ENCODE measurements around the gene SBF2. TPM values are rescaled to one million over a fixed set of nuclear protein-coding genes. Genes with fewer than 3 reads are reported as not detected.

Gene SBF2
- total RNA-seq, 1 donor: 61.2 TPM

GRCh38 chr11:10302359-10302743 lies 8.3 kb upstream of the SBF2 start:
- H3K36me3 ChIP-seq (ENCODE audit: insufficient read depth, low read length): peaks cover 18% of the 10 kb centered on the region
- no peaks in the 10 kb centered on the region for H3K9me3 ChIP-seq (ENCODE audit: low read depth, low read length)
- H3K4me1 ChIP-seq (ENCODE audit: insufficient read depth, low read length): peaks cover 34% of the 10 kb centered on the region
- H2AFZ ChIP-seq (ENCODE audit: low read length): peak overlapping the region; percentile 90
- peak overlapping the region; percentile 95 for H3K27ac ChIP-seq (ENCODE audit: low read depth, low read length)
- H3K4me2 ChIP-seq (ENCODE audit: insufficient read depth, low read length): peak overlapping the region; percentile 97
- H3K27me3 ChIP-seq (ENCODE audit: insufficient read depth, low read length): no peaks in the 10 kb centered on the region
- peak overlapping the region; percentile 93 for H3K4me3 ChIP-seq (ENCODE audit: insufficient read depth, low read length)
- no peak for DNase-seq (ENCODE audit: insufficient read length, low spot score, missing footprints)
- peaks cover 40% of the 10 kb centered on the region for H3K79me2 ChIP-seq (ENCODE audit: insufficient read depth, low read length)
- peaks cover 24% of the 10 kb centered on the region for H4K20me1 ChIP-seq (ENCODE audit: insufficient read depth, low read length)
- TF ChIP-seq CTCF (IDR thresholded peaks at IDR 0.05; ENCODE audit: extremely low read depth, low read depth, low read length): no peak

- Histone ChIP-seq H3K4me1 (ENCODE audit: insufficient read depth, low read length) (peaks cover 34% of the 10 kb centered on the region), H4K20me1 (ENCODE audit: insufficient read depth, low read length) (peaks cover 18% of the 10 kb centered on the region), H3K36me3 (ENCODE audit: insufficient read depth, low read length) (peaks cover 14% of the 10 kb centered on the region), H3K4me2 (ENCODE audit: insufficient read depth, low read length) (peak overlapping the region; percentile 97), H2AFZ (ENCODE audit: low read length) (no peak overlapping the region), H3K9me3 (ENCODE audit: low read depth, low read length) (no peaks in the 10 kb centered on the region), H3K27me3 (ENCODE audit: insufficient read depth, low read length) (no peaks in the 10 kb centered on the region), H3K79me2 (ENCODE audit: insufficient read depth, low read length) (peaks cover 35% of the 10 kb centered on the region), H3K27ac (ENCODE audit: low read depth, low read length) (peak overlapping the region; percentile 95), H3K4me3 (ENCODE audit: insufficient read depth, low read length) (peak overlapping the region; percentile 93)
- TF ChIP-seq CTCF (IDR thresholded peaks at IDR 0.05; ENCODE audit: extremely low read depth, low read depth, low read length): no peak
- DNase-seq (ENCODE audit: insufficient read length, low spot score, missing footprints): no peak
Measured at GRCh38 chr11:10301656-10302358, 7.8 kb upstream of the SBF2 start.

DNA sequence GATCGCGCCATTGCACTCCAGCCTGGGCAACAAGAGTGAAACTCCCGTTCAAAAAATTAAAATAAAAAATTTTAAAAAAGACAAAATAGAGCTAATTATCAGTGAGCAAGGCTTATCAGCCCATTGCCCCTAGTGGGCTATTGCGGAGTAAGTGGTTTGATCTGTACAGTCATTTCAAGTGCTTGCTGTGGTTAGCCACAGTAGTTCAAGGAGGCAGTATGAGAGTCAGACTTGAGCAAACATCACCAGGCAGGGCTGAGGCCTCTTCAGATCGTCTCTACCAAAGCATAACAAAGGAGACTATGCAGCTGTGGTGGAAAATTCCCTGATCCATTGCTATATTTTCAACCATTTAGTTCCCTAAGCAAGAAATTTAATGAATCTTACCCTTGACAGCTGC lies 4.3 kb upstream of the SBF2 start:
- Histone ChIP-seq H3K36me3 (ENCODE audit: insufficient read depth, low read length) (no peaks in the 10 kb centered on the region), H2AFZ (ENCODE audit: low read length) (no peak overlapping the region), H3K9me3 (ENCODE audit: low read depth, low read length) (no peaks in the 10 kb centered on the region), H3K27me3 (ENCODE audit: insufficient read depth, low read length) (no peaks in the 10 kb centered on the region), H3K4me2 (ENCODE audit: insufficient read depth, low read length) (peak overlapping the region; percentile 29), H4K20me1 (ENCODE audit: insufficient read depth, low read length) (no peaks in the 10 kb centered on the region), H3K4me1 (ENCODE audit: insufficient read depth, low read length) (peaks cover 34% of the 10 kb centered on the region), H3K79me2 (ENCODE audit: insufficient read depth, low read length) (peaks cover 14% of the 10 kb centered on the region), H3K27ac (ENCODE audit: low read depth, low read length) (no peak overlapping the region), H3K4me3 (ENCODE audit: insufficient read depth, low read length) (no peak overlapping the region)
- peak; percentile 47 for TF ChIP-seq CTCF (IDR thresholded peaks at IDR 0.05; ENCODE audit: extremely low read depth, low read depth, low read length)
- peak; percentile 94 for DNase-seq (ENCODE audit: insufficient read length, low spot score, missing footprints)

DNA sequence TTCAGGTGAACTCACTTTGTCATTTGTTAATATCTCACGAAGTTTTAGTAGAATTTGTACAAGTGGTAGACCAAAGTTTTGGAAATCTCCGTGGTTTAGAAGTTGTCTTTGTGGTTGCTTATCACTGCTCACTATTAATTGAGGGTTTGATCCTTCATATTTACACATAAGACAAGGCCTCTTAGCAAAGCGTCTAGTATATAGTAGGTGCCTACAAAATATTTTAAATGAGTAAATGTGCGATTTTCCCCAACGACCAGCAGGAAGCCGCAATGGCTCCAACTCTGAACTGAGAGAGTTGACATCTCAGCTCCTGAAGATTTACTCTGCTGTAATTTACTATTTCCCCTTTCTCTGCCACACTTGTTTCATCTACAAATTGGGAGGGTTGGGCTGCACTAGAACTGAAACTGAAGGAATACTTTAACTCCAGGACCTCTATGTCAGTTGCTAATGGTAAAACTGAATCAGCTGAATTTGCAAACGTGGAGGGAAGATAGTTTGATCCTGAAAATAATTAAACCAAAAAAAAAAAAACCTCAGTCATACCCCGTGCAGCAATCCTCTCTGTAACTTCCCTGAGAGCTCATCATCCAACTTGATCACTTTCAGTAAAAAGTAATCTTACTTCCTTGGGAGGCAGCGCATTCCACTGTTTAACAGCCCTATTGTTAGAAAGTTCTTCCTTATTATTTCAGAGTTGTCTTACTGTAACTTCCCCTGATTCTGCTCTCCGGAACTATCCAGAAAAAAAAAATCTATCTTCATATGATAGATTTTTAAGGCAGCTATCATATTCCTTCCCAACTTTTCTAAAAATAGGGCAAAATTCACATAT lies 1.3 kb upstream of the SBF2 start:
- DNase-seq (ENCODE audit: insufficient read length, low spot score, missing footprints): no peak
- peak overlapping the region; percentile 91 for H3K4me3 ChIP-seq (ENCODE audit: insufficient read depth, low read length)
- H2AFZ ChIP-seq (ENCODE audit: low read length): no peak overlapping the region
- peaks cover 5% of the 10 kb centered on the region for H4K20me1 ChIP-seq (ENCODE audit: insufficient read depth, low read length)
- TF ChIP-seq CTCF (IDR thresholded peaks at IDR 0.05; ENCODE audit: extremely low read depth, low read depth, low read length): no peak
- peaks cover 36% of the 10 kb centered on the region for H3K79me2 ChIP-seq (ENCODE audit: insufficient read depth, low read length)
- no peak overlapping the region for H3K27ac ChIP-seq (ENCODE audit: low read depth, low read length)
- peaks cover 3% of the 10 kb centered on the region for H3K36me3 ChIP-seq (ENCODE audit: insufficient read depth, low read length)
- no peaks in the 10 kb centered on the region for H3K9me3 ChIP-seq (ENCODE audit: low read depth, low read length)
- peaks cover 21% of the 10 kb centered on the region for H3K4me1 ChIP-seq (ENCODE audit: insufficient read depth, low read length)
- peak overlapping the region; percentile 99 for H3K4me2 ChIP-seq (ENCODE audit: insufficient read depth, low read length)
- H3K27me3 ChIP-seq (ENCODE audit: insufficient read depth, low read length): no peaks in the 10 kb centered on the region

Data from osteoblast (primary cell).